MM.1S (cell line): ENCODE data around the gene HOXC10.
A peak's percentile ranks its signal among the peaks of the same experiment; 100 is the strongest.

Source experiments
- EZH2 ChIP-seq: fragments of 300-600 bp; sonication (generic); optimal IDR thresholded peaks from 2 replicates; pipeline ENCODE3; 2017; ENCODE audit warnings: low read depth, mild to moderate bottlenecking, antibody characterized with exemption, low read length, mixed read lengths
- EZH2phosphoT487 ChIP-seq: fragments of 300-600 bp; sonication (generic); IDR thresholded peaks from 2 replicates; pipeline ENCODE4 v1.6.1; 2018; ENCODE audit warnings: antibody characterized with exemption, low read length
- TF ChIP-seq, protein P1 (sequence below): fragments of 300-600 bp; sonication (generic); IDR thresholded peaks from 2 replicates; pipeline ENCODE4 v1.5.1; 2016; ENCODE audit warnings: antibody characterized with exemption, low read length, mixed read lengths

DNA sequence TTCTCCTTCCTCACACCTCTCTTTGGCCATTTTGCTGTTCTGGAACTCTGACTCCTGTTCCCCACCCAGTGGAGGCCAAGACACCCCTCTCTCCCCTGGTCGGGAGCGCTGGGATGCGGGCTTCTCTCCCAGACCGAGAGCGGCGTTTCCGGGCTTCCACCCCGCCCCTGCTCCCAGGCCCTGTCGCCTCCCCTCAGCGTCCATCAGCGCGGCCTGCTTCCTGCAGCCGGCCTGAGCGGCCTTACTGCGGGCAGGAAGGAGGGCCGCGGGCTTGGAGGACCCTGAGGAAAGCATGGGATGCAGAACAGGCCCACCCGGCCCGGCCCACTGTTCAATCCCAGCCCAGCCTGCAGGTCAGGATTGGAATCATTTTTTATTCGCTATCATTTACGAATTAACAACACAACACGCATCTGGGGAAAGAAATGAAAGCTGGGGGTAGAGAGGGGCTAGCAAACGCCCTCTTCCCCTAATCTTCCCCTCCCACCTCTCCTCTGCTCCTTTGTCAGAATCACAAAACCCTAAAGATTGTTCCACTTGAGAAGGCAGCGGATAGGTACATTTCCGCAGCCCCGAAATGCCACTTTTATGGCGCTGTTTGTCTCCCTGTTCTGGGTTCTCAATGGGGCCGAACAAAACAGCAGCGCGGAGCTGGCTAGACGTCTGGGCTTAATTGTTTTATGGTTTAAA is 20.0 kb downstream of the HOXC10 start:
- TF ChIP-seq, protein P1, sequence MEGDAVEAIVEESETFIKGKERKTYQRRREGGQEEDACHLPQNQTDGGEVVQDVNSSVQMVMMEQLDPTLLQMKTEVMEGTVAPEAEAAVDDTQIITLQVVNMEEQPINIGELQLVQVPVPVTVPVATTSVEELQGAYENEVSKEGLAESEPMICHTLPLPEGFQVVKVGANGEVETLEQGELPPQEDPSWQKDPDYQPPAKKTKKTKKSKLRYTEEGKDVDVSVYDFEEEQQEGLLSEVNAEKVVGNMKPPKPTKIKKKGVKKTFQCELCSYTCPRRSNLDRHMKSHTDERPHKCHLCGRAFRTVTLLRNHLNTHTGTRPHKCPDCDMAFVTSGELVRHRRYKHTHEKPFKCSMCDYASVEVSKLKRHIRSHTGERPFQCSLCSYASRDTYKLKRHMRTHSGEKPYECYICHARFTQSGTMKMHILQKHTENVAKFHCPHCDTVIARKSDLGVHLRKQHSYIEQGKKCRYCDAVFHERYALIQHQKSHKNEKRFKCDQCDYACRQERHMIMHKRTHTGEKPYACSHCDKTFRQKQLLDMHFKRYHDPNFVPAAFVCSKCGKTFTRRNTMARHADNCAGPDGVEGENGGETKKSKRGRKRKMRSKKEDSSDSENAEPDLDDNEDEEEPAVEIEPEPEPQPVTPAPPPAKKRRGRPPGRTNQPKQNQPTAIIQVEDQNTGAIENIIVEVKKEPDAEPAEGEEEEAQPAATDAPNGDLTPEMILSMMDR, result no peak
- TF ChIP-seq EZH2 (no peak), EZH2phosphoT487 (0 out of 2 replicates have a peak, but pooled peaks have one; percentile 45)
